ENCODE data around the gene PYY. TPM values are rescaled to one million over a fixed set of nuclear protein-coding genes. Genes with fewer than 3 reads are reported as not detected.

The PYY gene
- total and polyA plus RNA-seq, 11 donors = not detected

GRCh38 chr17:43979011-43979410, 25.3 kb upstream of the PYY start:
- intact Hi-C loops (cut with DNase I) = no loop called here
- TF ChIP-seq CTCF (IDR thresholded peaks at IDR 0.05) (no peak), POLR2A (IDR thresholded peaks at IDR 0.05) (no peak)
- Histone ChIP-seq H3K27me3 (peaks cover 0 to 52% (median 7%) of the 10 kb centered on the region in 9 donors), H3K36me3 (no peaks in the 10 kb centered on the region), H3K4me3 (no peak overlapping the region), H3K27ac (no peak overlapping the region), H3K4me1 (peaks cover 0 to 9% (median 4%) of the 10 kb centered on the region in 12 donors), H3K9me3 (no peaks in the 10 kb centered on the region)
- ATAC-seq = no peak
- DNase-seq = no peak
- 75 to 80% (median 78%) methylated on average over 7 of the region's 7 CpGs for WGBS, 4 donors

GRCh38 chr17:43978078-43978477, 24.3 kb upstream of the PYY start:
- H3K27ac ChIP-seq = no peak overlapping the region

GRCh38 chr17:43976963-43977837, 23.5 kb upstream of the PYY start:
- intact Hi-C loops (cut with DNase I) = no loop called here
- DNase-seq = no peak
- H3K27me3 ChIP-seq = peaks cover 0 to 40% (median 0%) of the 10 kb centered on the region in 9 donors

More at GRCh38 chr17:43978078-43978477, 24.3 kb upstream of the PYY start:
- H3K4me1 ChIP-seq = no peaks in the 10 kb centered on the region
- ATAC-seq (no peak), DNase-seq (no peak)
- TF ChIP-seq CTCF (IDR thresholded peaks at IDR 0.05) = no peak
- TF ChIP-seq POLR2A (IDR thresholded peaks at IDR 0.05) = no peak
- no peaks in the 10 kb centered on the region for H3K36me3 ChIP-seq
- no peaks in the 10 kb centered on the region for H3K9me3 ChIP-seq
- intact Hi-C loops (cut with DNase I) = no loop called here
- no peak overlapping the region for H3K4me3 ChIP-seq
- 71 to 88% (median 75%) methylated on average over 2 of the region's 2 CpGs for WGBS, 4 donors
- H3K27me3 ChIP-seq = peaks cover 0 to 46% (median 3%) of the 10 kb centered on the region in 9 donors

More at GRCh38 chr17:43976963-43977837, 23.5 kb upstream of the PYY start:
- TF ChIP-seq POLR2A (IDR thresholded peaks at IDR 0.05) (no peak), CTCF (IDR thresholded peaks at IDR 0.05) (no peak)
- 71 to 81% (median 77%) methylated on average over 9 of the region's 9 CpGs for WGBS, 4 donors
- Histone ChIP-seq H3K36me3 (no peaks in the 10 kb centered on the region), H3K9me3 (no peaks in the 10 kb centered on the region), H3K27ac (no peak overlapping the region), H3K4me3 (no peak overlapping the region), H3K4me1 (no peaks in the 10 kb centered on the region)
- ATAC-seq = no peak

Measured in heart left ventricle (tissue), 16 donors.